Left ventricle myocardium inferior (tissue), 1 donor: ENCODE data around the gene CCR4. TPM values are rescaled to one million over a fixed set of nuclear protein-coding genes. Genes with fewer than 3 reads are reported as not detected.
"Not testable (repeated sequence)": the region's sequence is repeated elsewhere in the genome, so short reads cannot be mapped to it uniquely, and the experiment has no call there.

Source experiments
- DNase-seq: peaks from one replicate; pipeline ENCODE4 v3.0.0-alpha.2; 2020
- H3K27ac ChIP-seq: fragments of 200-600 bp; replicated peaks from 2 replicates; pipeline ENCODE4 v1.8.0; 2021
- H3K27me3 ChIP-seq: fragments of 200-600 bp; 2 replicates; pipeline ENCODE4 v1.8.0; 2021; ENCODE audit warnings: low read depth
- H3K36me3 ChIP-seq: fragments of 200-600 bp; 2 replicates; pipeline ENCODE4 v1.8.0; 2021
- H3K4me1 ChIP-seq: fragments of 200-600 bp; 2 replicates; pipeline ENCODE4 v1.8.0; 2021
- H3K4me3 ChIP-seq: fragments of 200-600 bp; 2 replicates; pipeline ENCODE4 v1.8.0; 2021; ENCODE audit warnings: mild to moderate bottlenecking, moderate library complexity
- H3K9me3 ChIP-seq: fragments of 200-600 bp; replicated peaks from 2 replicates; pipeline ENCODE4 v1.8.0; 2021
- intact Hi-C: fragments of 100-400 bp; cut with micrococcal nuclease; formaldehyde crosslinking; loops from one replicate; pipeline ENCODE4 v1.11.0; 2022
- total RNA-seq: library from RNA; stranded (reverse); fragmentation: NEBNext Ultra II Directional; extraction: Animal tissue kit (Norgen Biotek cat#: 25700); gene quantifications from one replicate; pipeline ENCODE4 v1.2.1, GENCODE V29; 2021
- TF ChIP-seq, protein P1 (sequence below): fragments of 200-600 bp; IDR thresholded peaks from 2 replicates; pipeline ENCODE4 v1.8.0; 2021; ENCODE audit warnings: antibody characterized with exemption, mild to moderate bottlenecking, borderline replicate concordance
- donor health status: DM: no; HTN: yes; CAD: no; lungs with severe emphysema.

CCR4 gene
- total RNA-seq, 1 donor from 2014 or later: not detected

DNA sequence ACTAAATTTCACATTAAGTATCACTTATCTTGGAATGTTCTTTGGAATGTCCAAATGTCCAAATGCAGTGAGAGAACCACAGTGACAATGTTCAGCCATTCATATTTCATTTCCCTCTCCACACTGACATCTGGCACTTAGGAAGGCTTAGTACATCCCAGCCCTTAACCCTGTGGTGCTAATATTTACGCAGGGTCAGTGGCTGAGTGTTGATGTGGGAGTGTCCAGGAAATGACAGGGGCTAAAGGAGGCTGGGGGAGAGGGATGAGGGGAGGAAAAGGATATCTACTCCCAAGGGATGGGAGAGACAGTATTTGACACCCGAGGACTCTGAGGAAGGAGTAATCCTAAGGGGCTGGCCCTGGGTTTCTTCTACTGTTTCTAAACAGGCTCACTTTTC is 14.1 kb upstream of the CCR4 start:
- TF ChIP-seq, protein P1, sequence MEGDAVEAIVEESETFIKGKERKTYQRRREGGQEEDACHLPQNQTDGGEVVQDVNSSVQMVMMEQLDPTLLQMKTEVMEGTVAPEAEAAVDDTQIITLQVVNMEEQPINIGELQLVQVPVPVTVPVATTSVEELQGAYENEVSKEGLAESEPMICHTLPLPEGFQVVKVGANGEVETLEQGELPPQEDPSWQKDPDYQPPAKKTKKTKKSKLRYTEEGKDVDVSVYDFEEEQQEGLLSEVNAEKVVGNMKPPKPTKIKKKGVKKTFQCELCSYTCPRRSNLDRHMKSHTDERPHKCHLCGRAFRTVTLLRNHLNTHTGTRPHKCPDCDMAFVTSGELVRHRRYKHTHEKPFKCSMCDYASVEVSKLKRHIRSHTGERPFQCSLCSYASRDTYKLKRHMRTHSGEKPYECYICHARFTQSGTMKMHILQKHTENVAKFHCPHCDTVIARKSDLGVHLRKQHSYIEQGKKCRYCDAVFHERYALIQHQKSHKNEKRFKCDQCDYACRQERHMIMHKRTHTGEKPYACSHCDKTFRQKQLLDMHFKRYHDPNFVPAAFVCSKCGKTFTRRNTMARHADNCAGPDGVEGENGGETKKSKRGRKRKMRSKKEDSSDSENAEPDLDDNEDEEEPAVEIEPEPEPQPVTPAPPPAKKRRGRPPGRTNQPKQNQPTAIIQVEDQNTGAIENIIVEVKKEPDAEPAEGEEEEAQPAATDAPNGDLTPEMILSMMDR: no peak
- no peaks in the 10 kb centered on the region for H3K9me3 ChIP-seq
- intact Hi-C loops: loop anchor here (10.0 kb wide), 1 partner anchor 203 kb away; no protein-coding TSS in a partner anchor
- H3K4me1 ChIP-seq: no peaks in the 10 kb centered on the region
- DNase-seq: no peak
- no peaks in the 10 kb centered on the region for H3K36me3 ChIP-seq
- H3K27ac ChIP-seq: no peak overlapping the region
- H3K4me3 ChIP-seq: no peak overlapping the region
- H3K27me3 ChIP-seq: no peaks in the 10 kb centered on the region

- not testable (repeated sequence) for H3K36me3 ChIP-seq, H3K4me1 ChIP-seq, H3K27ac ChIP-seq, DNase-seq, H3K27me3 ChIP-seq, H3K4me3 ChIP-seq, H3K9me3 ChIP-seq
- intact Hi-C loops: loop anchor here (10.0 kb wide), 1 partner anchor 205 kb away; no protein-coding TSS in a partner anchor
These were observed 11.7 kb upstream of the CCR4 start for GRCh38 chr3:32939531-32940284.

- DNase-seq: no peak
These were observed 10.7 kb upstream of the CCR4 start for GRCh38 chr3:32940726-32941125.

DNA sequence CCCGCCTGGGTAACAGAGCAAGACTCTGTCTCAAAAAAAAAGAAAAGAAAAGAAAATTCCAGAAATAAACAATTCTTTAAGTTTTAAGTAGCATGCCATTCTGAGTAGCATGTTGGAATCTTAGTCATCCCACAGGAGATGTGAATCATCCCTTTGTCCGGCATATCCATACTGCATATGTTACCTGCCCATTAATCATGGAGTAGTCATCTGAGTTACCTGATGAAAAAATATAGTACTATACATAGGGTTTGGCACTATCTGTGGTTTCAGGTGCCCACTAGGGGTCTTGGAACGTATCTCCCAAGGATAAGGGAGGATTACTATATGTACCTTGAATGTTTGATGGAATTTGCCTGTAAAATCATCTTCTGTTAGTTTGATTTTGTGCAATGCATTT is 6.3 kb upstream of the CCR4 start:
- Histone ChIP-seq H3K27ac (no peak overlapping the region), H3K27me3 (no peaks in the 10 kb centered on the region), H3K36me3 (no peaks in the 10 kb centered on the region), H3K4me1 (no peaks in the 10 kb centered on the region), H3K4me3 (no peak overlapping the region), H3K9me3 (no peaks in the 10 kb centered on the region)
- TF ChIP-seq, protein P1: no peak
- DNase-seq: no peak
- intact Hi-C loops: no loop called here

More at GRCh38 chr3:32940726-32941125, 10.7 kb upstream of the CCR4 start:
- no peaks in the 10 kb centered on the region for H3K9me3 ChIP-seq
- TF ChIP-seq, protein P1: no peak
- intact Hi-C loops: no loop called here
- H3K4me1 ChIP-seq: no peaks in the 10 kb centered on the region
- no peaks in the 10 kb centered on the region for H3K27me3 ChIP-seq
- H3K4me3 ChIP-seq: no peak overlapping the region
- no peak overlapping the region for H3K27ac ChIP-seq
- no peaks in the 10 kb centered on the region for H3K36me3 ChIP-seq

DNA sequence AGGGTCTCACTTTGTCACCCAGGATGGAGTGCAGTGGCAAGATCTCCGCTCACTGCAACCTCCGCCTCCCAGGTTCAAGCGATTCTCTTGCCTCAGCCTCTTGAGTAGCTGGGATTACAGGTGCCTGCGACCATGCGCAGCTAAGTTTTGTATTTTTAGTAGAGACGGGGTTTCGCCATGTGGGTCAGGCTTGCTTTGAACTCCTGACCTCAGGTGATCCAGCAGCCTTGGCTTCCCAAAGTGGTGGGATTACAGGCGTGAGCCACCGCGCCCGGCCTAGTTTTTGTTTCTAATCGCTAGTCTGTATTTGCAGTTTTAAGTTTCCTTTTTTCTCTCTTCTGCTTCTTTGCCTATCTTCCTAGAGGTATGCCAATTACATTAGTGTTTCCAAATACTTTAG is 5.8 kb upstream of the CCR4 start:
- H3K9me3 ChIP-seq, H3K4me1 ChIP-seq, H3K27me3 ChIP-seq, intact Hi-C loops, H3K4me3 ChIP-seq, H3K36me3 ChIP-seq, H3K27ac ChIP-seq, DNase-seq: not testable (repeated sequence)

DNA sequence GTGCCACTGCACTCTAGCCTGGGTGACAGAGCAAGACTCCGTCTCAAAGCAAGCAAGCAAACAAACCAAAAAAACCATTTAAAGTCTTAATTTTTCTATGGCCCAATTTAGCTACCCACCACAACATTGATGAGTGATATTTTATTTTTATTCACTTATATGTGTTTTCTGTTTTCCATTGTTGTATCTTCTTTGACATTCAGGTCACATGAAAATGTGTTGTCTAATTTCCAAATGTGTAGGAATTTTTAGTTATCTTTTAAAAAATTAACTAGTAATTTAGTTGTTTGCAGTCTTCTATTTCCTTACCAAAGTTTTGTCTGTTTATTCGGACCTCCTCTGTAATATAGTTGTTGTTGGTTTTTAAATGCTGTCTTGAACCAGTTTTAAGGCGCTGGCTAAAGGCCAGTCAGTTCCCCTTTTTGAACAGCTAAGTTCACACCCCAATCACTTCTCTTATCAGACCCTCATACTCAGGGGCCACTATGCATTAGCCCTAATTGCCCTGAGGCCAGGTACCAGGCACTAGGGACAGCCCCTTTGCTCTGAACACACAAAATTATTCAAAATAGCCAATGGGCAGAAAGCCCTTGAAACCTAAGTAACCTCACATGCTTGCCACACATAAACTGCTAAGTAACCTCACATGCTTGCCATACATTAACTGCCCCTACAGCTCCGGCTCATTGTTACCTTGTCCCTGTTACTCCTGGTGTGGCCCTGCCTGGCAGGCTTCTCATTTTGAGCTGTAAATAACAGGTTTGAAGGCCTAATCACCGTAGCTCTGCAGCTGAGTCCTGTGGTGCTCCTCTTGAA is 4.3 kb upstream of the CCR4 start:
- no peak for DNase-seq
- Histone ChIP-seq H3K27ac (no peak overlapping the region), H3K36me3 (no peaks in the 10 kb centered on the region), H3K27me3 (no peaks in the 10 kb centered on the region), H3K4me1 (no peaks in the 10 kb centered on the region), H3K4me3 (no peak overlapping the region), H3K9me3 (no peaks in the 10 kb centered on the region)
- TF ChIP-seq, protein P1: no peak
- intact Hi-C loops: no loop called here
